ENCODE measurements around the gene C11orf21. TPM values are rescaled to one million over a fixed set of nuclear protein-coding genes. Genes with fewer than 3 reads are reported as not detected.

Gene C11orf21
- total and polyA plus RNA-seq, 10 of the 15 experiments (the other 5 are each of a cell fraction or from before 2014, with no cell fraction given): 0.04 to 0.26 (median 0.11) TPM; not detected in 7

GRCh38 chr11:2293531-2293971 lies 8.2 kb downstream of the C11orf21 start:
- H3K4me2 ChIP-seq (ENCODE audit: control insufficient read depth, insufficient read depth): no peak overlapping the region
- no peak overlapping the region for H3K9ac ChIP-seq (ENCODE audit: control insufficient read depth, insufficient read depth, low read length)
- ChIA-PET RAD21 (ENCODE audit: unreplicated experiment) (interaction anchor here (1.2 kb wide), 1 partner anchor 12 kb away, joined by 3 read pairs; no protein-coding TSS in a partner anchor), SMC1A (ENCODE audit: uncharacterized antibody, unreplicated experiment) (no interaction called here), POLR2A (no interaction called here), CTCF (no interaction called here)
- no peaks in the 10 kb centered on the region for H3K79me2 ChIP-seq (ENCODE audit: control insufficient read depth, insufficient read depth, low read length)
- no peak overlapping the region for H2AFZ ChIP-seq (ENCODE audit: control insufficient read depth, low read depth, low read length)
- DNase-seq (ENCODE audit: low read depth, low spot score): no peak
- in situ Hi-C loops (cut with MboI): no loop called here
- H3K27ac ChIP-seq (ENCODE audit: control insufficient read depth, insufficient read depth): no peak overlapping the region
- WGBS (ENCODE audit: insufficient coverage, insufficient replicate concordance, low lambda C conversion rate, missing lambda C conversion rate): 68% methylated on average over 20 of the region's 20 CpGs
- FAIRE-seq: no peak
- ATAC-seq: no peak
- H3K4me3 ChIP-seq: no peak overlapping the region
- H3K27me3 ChIP-seq (replicated peaks in 1 of 2; ENCODE audit: control insufficient read depth in 2 of 2, insufficient read depth in 2 of 2, low read length in 1 of 2): no peaks in the 10 kb centered on the region; a peak in 2 of 4 replicates
- no TSS peak for BruUV-seq (replicated peaks)
- H3K36me3 ChIP-seq (ENCODE audit: control insufficient read depth in 2 of 2, insufficient read depth in 2 of 2, low read length in 1 of 2): no peaks in the 10 kb centered on the region
- H3K4me1 ChIP-seq (ENCODE audit: control insufficient read depth, insufficient read depth, low read length): no peaks in the 10 kb centered on the region
- no peak for TF ChIP-seq ZZZ3 (IDR thresholded peaks at IDR 0.05; ENCODE audit: control insufficient read depth, insufficient read length, low read depth)
- TF ChIP-seq NFIC (IDR thresholded peaks at IDR 0.05; ENCODE audit: low read depth, low read length): no peak
- no peak for TF ChIP-seq SP1 (IDR thresholded peaks at IDR 0.05; ENCODE audit: low read depth, low read length)
- TF ChIP-seq, protein P1, sequence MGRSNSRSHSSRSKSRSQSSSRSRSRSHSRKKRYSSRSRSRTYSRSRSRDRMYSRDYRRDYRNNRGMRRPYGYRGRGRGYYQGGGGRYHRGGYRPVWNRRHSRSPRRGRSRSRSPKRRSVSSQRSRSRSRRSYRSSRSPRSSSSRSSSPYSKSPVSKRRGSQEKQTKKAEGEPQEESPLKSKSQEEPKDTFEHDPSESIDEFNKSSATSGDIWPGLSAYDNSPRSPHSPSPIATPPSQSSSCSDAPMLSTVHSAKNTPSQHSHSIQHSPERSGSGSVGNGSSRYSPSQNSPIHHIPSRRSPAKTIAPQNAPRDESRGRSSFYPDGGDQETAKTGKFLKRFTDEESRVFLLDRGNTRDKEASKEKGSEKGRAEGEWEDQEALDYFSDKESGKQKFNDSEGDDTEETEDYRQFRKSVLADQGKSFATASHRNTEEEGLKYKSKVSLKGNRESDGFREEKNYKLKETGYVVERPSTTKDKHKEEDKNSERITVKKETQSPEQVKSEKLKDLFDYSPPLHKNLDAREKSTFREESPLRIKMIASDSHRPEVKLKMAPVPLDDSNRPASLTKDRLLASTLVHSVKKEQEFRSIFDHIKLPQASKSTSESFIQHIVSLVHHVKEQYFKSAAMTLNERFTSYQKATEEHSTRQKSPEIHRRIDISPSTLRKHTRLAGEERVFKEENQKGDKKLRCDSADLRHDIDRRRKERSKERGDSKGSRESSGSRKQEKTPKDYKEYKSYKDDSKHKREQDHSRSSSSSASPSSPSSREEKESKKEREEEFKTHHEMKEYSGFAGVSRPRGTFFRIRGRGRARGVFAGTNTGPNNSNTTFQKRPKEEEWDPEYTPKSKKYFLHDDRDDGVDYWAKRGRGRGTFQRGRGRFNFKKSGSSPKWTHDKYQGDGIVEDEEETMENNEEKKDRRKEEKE (IDR thresholded peaks at IDR 0.05): no peak
- TF ChIP-seq SIX5 (IDR thresholded peaks at IDR 0.05; ENCODE audit: low read depth, low read length, severe bottlenecking): no peak
- TF ChIP-seq PML (IDR thresholded peaks at IDR 0.05; ENCODE audit: low read length): no peak
- no peak for TF ChIP-seq NR2C2 (IDR thresholded peaks at IDR 0.05; ENCODE audit: borderline replicate concordance, control insufficient read depth, insufficient read length, low read depth)
- TF ChIP-seq EED (IDR thresholded peaks at IDR 0.05; ENCODE audit: low read depth): no peak
- no peak for TF ChIP-seq CBX3 (IDR thresholded peaks at IDR 0.05; ENCODE audit: borderline replicate concordance, low read depth)
- TF ChIP-seq CHD2 (IDR thresholded peaks at IDR 0.05; ENCODE audit: borderline replicate concordance, low read depth, low read length): no peak
- TF ChIP-seq PKNOX1 (IDR thresholded peaks at IDR 0.05): no peak
- H4K20me1 ChIP-seq (ENCODE audit: control insufficient read depth, insufficient read depth): no peaks in the 10 kb centered on the region
- no peaks in the 10 kb centered on the region for H3K9me3 ChIP-seq (replicated peaks; ENCODE audit: control insufficient read depth, insufficient read depth, low read length)
- intact Hi-C loops (cut with micrococcal nuclease; ENCODE audit: unreplicated experiment): no loop called here
